WERI-Rb-1 (cell line): ENCODE data around the gene NAP1L4.

Experiments used
- DNase-seq: peaks from one replicate; pipeline ENCODE4 v3.0.0-alpha.2; 2020
- H3K27ac ChIP-seq: fragments of 250-450 bp; sonication (Bioruptor Pico); 2 replicates; pipeline ENCODE4 v1.5.1; 2020; ENCODE audit warnings: mild to moderate bottlenecking, moderate library complexity
- H3K27me3 ChIP-seq: fragments of 250-450 bp; sonication (Bioruptor Pico); 2 replicates; pipeline ENCODE4 v1.5.1; 2021; ENCODE audit warnings: mild to moderate bottlenecking, low read depth, moderate library complexity; ENCODE audit not compliant: insufficient read depth, severe bottlenecking
- H3K36me3 ChIP-seq: fragments of 250-450 bp; sonication (Bioruptor Pico); 2 replicates; pipeline ENCODE4 v1.5.1; 2020; ENCODE audit warnings: mild to moderate bottlenecking, moderate library complexity
- H3K4me3 ChIP-seq: 2 replicates; pipeline ENCODE4 v1.5.1; 2011; ENCODE audit warnings: low read depth, mild to moderate bottlenecking, control low read depth, low read length
- H3K9me3 ChIP-seq: fragments of 250-450 bp; sonication (Bioruptor Pico); 2 replicates; pipeline ENCODE4 v1.5.1; 2021; ENCODE audit warnings: mild to moderate bottlenecking, moderate library complexity; ENCODE audit not compliant: severe bottlenecking
- TF ChIP-seq, protein P1 (sequence below): IDR thresholded peaks from 2 replicates; pipeline ENCODE4 v1.5.1; 2011; ENCODE audit warnings: low read depth, mild to moderate bottlenecking, control low read depth, inconsistent platforms, low read length

NAP1L4 gene

DNA sequence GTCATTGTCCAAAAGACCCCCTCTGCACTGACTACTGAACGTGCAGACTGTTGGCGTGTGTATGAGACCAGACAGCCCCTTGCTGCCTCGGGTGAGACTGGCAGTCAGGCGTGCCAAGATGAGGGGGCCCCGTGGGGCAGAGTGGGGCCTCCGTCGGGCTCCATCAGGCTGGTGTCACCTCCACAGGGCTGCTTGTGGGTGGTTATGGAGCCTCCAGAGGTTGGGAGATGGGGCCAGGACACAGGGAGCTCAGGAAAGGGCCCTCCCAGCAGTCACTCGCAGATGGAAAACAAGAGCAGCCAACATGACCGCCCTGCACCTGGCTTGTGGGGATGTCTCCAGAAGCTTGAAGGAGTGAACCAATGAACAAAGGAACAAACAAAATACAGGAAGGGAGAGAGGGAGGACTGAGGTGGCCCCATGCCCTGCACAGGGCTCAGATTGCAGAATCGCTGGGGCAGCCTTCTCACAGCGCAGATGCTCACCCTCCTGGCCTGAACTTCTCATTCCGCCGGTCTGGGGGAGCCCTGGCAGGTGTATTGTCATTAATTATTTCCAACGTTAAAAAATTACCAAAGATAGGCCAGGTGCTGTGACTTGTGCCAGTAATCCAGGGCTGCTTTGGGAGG is 57.4 kb downstream of the NAP1L4 start:
- Histone ChIP-seq H3K9me3 (peaks cover 17% of the 10 kb centered on the region), H3K36me3 (no peaks in the 10 kb centered on the region), H3K27ac (no peak overlapping the region), H3K27me3 (peaks cover 14% of the 10 kb centered on the region), H3K4me3 (no peak overlapping the region)
- DNase-seq, result no peak
- TF ChIP-seq, protein P1, sequence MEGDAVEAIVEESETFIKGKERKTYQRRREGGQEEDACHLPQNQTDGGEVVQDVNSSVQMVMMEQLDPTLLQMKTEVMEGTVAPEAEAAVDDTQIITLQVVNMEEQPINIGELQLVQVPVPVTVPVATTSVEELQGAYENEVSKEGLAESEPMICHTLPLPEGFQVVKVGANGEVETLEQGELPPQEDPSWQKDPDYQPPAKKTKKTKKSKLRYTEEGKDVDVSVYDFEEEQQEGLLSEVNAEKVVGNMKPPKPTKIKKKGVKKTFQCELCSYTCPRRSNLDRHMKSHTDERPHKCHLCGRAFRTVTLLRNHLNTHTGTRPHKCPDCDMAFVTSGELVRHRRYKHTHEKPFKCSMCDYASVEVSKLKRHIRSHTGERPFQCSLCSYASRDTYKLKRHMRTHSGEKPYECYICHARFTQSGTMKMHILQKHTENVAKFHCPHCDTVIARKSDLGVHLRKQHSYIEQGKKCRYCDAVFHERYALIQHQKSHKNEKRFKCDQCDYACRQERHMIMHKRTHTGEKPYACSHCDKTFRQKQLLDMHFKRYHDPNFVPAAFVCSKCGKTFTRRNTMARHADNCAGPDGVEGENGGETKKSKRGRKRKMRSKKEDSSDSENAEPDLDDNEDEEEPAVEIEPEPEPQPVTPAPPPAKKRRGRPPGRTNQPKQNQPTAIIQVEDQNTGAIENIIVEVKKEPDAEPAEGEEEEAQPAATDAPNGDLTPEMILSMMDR, result no peak

DNA sequence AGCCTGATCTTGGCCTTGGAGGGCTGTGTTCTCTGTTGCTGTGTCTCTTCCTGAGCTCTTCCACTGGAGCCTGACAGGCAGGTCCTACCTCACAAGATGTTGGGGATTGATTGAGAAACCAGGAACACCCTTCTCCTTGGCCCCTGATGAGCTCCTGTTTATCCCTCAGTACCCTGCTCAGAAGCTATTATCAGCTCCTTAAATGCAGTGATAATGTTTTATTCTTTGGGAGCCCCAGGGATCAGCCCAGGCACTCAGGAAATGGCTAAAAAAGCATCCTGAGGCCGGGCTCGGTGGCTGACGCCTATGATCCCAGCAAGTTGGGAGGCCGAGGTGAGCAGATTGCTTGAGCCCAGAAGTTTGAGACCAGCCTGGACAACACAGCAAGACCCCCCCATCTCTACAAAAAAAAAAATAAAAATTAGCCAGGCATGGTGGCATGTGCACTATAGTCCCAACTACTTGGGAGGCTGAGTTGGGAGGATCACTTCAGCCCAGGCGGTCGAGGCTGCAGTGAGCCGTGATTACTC is 58.0 kb downstream of the NAP1L4 start:
- no peaks in the 10 kb centered on the region for H3K36me3 ChIP-seq
- H3K4me3 ChIP-seq, result no peak overlapping the region
- no peak for DNase-seq
- peaks cover 11% of the 10 kb centered on the region for H3K9me3 ChIP-seq
- H3K27ac ChIP-seq, result no peak overlapping the region
- TF ChIP-seq, protein P1, result no peak
- peaks cover 19% of the 10 kb centered on the region for H3K27me3 ChIP-seq

DNA sequence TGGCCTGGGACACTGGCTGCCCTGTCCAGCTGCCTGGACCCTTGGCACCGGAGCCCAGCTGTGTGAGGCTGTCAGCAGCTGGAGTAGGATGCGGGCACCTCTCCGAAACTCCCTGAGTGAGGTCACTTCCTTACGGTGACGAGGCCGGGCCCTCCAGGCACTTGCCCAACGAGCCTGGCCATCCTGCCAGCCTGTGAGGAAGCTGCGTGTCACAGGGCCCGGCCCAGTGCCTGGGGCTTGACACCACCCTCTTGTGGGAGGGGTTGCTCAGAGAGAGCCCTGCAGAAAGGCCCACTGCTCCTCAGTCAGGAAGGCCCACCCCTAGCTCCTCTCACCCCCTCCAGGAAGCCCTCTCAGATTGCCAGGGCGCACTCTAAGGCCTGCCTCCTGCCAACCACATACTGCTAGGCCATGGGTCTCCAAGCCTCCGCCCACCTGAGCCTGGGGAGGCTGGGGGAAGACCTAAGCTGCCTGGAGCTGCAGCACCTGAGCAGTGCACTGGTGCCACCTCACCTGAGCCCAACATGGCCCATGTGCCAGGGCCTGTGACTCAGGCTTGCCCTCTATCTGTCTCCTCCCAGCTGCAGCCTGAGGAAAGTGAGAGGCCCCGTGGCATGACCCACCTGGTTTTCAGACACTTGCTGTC is 58.6 kb downstream of the NAP1L4 start:
- Histone ChIP-seq H3K9me3 (peaks cover 7% of the 10 kb centered on the region), H3K4me3 (no peak overlapping the region), H3K27me3 (peaks cover 25% of the 10 kb centered on the region), H3K27ac (no peak overlapping the region), H3K36me3 (no peaks in the 10 kb centered on the region)
- TF ChIP-seq, protein P1, result no peak
- no peak for DNase-seq

DNA sequence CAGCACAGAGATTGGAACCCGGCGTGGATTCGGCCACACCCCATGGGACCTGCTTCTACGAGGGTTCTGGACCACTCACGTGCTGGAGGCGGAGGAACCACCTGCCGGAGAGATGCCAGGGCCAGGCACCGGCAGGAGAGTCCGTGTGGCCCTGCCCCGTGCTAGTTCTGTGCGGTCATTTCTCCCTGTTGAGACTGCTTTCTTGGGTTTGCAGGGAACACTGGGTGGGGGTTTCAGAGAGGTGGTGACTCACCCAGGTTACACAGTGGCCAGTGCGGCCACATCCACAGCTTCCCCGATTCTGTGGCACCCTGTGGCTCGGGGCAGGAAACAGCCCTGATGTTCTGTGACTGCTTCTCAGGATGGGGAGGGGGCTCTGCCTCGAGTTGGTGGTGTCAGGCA is 59.3 kb downstream of the NAP1L4 start:
- Histone ChIP-seq H3K4me3 (no peak overlapping the region), H3K27ac (no peak overlapping the region), H3K9me3 (peaks cover 7% of the 10 kb centered on the region), H3K27me3 (peaks cover 31% of the 10 kb centered on the region), H3K36me3 (no peaks in the 10 kb centered on the region)
- TF ChIP-seq, protein P1, result no peak
- DNase-seq, result no peak

DNA sequence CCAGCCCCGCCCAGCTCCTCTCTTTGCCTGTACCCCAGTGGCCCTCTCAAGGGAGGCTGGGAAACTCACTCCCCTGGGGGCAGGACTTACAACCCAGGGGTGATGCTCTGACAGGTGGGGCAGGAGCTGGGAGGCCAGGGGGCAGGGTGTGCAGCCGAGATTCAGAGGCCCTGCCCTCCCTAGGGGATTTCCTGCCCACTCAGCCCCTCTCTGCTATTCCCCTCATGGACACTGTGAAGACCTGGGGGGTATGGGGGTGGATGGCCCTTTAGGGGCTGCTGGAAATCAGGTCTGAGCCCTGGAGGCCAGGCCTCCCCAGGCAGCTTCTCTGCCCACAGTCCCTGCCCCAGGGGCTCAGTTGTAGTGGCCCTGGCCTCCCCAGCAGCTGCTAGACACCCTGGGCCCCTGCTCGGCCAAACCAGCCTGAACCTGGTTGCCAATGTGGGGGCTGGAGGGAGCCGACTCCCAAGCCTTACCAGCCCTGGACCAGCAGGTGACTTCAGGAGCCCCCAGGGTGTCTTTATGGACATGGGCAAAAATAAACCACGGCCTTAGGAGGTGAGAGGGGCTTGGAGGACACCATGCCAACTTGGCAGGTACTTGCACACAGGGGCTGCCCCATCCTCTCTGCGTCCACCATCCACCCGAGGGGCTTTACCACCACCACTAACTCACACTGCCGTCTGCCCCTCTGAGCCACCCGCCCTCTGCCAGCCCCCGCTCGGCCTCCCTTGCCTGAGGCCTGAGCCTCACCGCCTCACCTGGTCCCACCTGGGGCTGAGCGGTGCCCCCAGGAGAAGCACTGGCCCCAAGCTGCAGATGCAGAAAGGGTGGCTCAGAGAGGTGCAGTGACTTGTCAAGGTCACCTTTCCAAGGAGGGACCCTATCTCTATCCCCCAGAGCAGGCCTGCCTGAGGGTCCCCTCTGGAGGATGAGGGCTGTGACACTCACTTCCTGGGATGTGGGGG is 60.1 kb downstream of the NAP1L4 start:
- TF ChIP-seq, protein P1, result no peak
- Histone ChIP-seq H3K4me3 (no peak overlapping the region), H3K27ac (no peak overlapping the region), H3K27me3 (peaks cover 37% of the 10 kb centered on the region), H3K36me3 (no peaks in the 10 kb centered on the region), H3K9me3 (peaks cover 4% of the 10 kb centered on the region)
- no peak for DNase-seq
